Activated gamma-delta T cell treated with anti-CD3 and anti-CD28 coated beads, Interleukin-2, amount 50 U/mL, for 16 hours (primary cell): ENCODE data around the gene MSI2.
"Not testable (repeated sequence)": the region's sequence is repeated elsewhere in the genome, so short reads cannot be mapped to it uniquely, and the experiment has no call there.

Source experiments
- DNase-seq: peaks from one replicate; pipeline ENCODE4 v3.0.0-alpha.2; 2020; ENCODE audit warnings: low read depth

Gene MSI2

DNA sequence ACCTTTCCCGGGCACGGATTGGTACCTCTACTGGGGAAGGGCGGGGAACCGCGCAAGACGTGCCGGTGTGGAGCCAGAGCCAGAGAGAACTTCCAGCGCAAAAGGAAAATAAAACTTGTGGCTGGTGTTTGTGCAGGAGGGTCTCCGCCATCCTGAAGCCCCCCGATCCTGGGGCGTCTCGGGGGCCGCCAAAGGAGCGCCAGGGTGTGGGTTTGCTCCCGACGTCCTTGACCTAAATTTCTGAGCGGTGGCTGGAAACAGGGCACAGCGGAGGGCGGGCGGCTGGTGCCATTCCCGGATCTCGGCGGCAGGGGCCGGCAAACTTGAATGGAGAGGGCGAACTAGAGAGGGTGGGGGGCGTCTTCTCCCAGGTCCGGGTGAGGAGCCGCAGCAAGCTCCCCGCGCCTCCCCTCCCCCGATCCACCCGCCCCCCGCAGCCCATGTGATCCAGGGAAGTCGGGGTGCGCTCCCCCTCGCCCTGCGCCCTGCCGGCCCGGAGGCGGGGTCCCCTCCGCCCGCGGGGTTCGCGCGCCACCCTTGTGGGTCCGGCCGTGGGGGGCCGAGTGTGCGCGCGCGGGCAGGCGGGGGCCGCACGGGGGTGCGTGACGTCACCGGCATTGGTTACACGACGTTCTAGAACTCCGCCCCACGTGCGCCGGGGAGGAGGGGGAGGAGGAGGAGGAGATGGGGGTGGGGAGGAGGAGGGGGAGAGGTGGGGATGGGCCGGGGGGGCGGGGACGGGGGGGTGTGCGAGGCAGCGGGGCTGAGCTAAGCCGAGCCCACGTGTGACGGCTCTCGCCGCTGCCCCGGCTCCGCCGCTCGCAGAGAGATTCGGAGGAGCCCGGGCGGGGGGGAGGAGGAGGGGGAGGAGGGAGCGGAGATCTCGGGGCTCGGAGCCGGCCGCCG is at the start of gene MSI2:
TSS of gene MSI2 (plus strand) at position 748 of the 906 bp plus-strand sequence. CDS start 220 bp downstream, outside the sequence.
- DNase-seq = peak; percentile 86

- no peak for DNase-seq
These were observed 49.4 kb upstream of the MSI2 start for GRCh38 chr17:57206928-57207327.

GRCh38 chr17:57207396-57207795 is 48.9 kb upstream of the MSI2 start:
- DNase-seq = no peak

DNA sequence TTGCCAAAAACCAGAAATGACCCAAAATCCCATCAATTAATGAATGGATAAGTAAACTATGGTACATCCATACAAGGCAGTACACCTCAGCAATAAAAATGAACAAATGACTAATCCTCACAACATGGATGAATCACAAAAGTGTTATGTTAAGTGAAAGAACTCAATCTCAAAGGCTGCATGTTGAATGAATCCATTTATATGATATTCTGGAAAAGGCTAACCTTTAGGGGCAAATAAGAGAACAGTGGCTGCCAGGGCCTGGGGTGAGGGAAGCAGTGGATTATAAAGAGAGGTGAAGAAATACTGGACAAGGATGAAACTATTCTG is 46.1 kb upstream of the MSI2 start:
- DNase-seq = no peak

- DNase-seq = no peak
These were observed 45.3 kb upstream of the MSI2 start for GRCh38 chr17:57210972-57211411.

GRCh38 chr17:57211543-57211942 is 44.8 kb upstream of the MSI2 start:
- DNase-seq = no peak

GRCh38 chr17:57213180-57213825 is 43.0 kb upstream of the MSI2 start:
- DNase-seq = no peak

DNA sequence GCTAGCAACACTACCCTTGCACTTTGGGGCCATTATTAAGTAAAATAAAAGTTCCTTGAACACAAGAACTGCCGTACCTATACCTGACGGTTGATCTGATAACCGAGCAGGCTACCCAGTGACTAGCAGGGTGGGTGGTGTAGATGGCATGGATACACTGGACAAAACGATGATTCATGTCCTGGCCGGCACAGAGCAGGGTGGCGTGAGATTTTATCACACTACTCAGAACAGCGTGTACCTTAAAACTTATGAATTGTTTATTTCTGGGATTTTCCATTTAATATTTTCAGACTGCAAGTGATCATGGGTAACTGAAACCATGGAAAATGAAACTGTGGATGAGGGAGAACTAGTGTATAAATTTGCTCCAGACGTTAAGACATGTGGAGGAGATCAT is 41.0 kb upstream of the MSI2 start:
- no peak for DNase-seq

GRCh38 chr17:57221366-57222350 is 34.7 kb upstream of the MSI2 start:
- DNase-seq = no peak

- not testable (repeated sequence) for DNase-seq
These were observed 33.9 kb upstream of the MSI2 start for GRCh38 chr17:57222422-57222821.

GRCh38 chr17:57225127-57225526 is 31.2 kb upstream of the MSI2 start:
- no peak for DNase-seq

- no peak for DNase-seq
These were observed 29.5 kb upstream of the MSI2 start for GRCh38 chr17:57226793-57227192.

DNA sequence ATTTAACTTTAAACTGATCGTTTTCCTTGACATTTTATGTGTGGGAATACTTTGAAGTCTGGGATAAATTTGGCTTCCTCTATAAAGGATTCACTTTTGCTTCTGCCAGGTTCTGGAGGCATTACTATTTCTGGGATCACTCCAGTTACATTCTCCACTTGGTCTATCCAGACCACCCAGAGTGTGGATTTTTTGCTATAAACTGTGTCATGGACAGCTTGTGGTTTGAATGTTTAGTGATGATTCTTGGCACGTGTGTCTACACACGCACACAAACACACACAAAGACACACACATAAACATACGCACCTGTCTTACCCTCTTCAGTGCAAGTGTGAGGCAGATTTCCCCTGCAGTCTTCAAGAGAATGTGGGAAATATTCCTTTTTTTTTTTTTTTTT is 27.4 kb upstream of the MSI2 start:
- no peak for DNase-seq

- DNase-seq = no peak
These were observed 22.1 kb upstream of the MSI2 start for GRCh38 chr17:57234061-57234738.

GRCh38 chr17:57234739-57235092 is 21.6 kb upstream of the MSI2 start:
- no peak for DNase-seq

- no peak for DNase-seq
These were observed 21.2 kb upstream of the MSI2 start for GRCh38 chr17:57235124-57235523.

- DNase-seq = no peak
These were observed 19.5 kb upstream of the MSI2 start for GRCh38 chr17:57236686-57237299.

DNA sequence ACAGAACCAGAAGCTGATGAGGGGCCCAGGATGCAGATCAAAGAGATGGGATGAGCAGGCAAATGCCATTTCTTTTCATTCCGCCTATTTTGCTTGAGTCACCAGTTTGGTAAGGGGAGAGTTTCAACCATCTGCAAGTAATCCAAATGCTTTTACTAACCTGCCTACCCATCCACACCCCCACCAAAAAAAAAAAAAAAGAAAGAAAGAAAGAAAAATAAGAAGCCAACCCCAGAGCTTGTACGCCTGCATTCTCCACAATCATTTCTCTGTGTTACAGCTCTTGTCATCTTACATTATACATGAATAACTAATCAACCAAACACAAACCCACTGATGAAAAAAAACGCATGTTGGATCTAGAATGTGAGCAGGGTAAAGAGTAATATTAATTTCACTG is 15.7 kb upstream of the MSI2 start:
- DNase-seq = no peak

DNA sequence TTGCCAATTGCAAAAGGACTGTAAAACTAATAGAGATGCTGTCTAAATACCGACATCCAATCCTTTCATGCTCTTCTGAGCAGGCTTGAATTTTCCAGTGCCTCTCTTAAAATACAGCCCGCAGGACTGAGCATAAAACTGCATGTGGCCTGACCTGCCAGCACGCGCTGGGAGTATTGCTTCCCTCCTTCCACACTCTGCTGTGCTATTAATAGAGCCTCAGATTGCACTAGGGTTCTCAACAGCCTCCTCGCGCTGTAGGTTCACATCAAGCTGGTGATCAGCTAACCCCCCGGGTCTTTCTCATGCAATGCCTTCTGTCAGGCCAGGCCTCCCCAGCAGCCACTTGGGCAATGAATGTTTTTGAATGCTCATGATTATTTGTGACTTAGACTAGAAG is 14.2 kb upstream of the MSI2 start:
- DNase-seq = no peak

GRCh38 chr17:57243171-57243622 is 13.1 kb upstream of the MSI2 start:
- peak; percentile 65 for DNase-seq

DNA sequence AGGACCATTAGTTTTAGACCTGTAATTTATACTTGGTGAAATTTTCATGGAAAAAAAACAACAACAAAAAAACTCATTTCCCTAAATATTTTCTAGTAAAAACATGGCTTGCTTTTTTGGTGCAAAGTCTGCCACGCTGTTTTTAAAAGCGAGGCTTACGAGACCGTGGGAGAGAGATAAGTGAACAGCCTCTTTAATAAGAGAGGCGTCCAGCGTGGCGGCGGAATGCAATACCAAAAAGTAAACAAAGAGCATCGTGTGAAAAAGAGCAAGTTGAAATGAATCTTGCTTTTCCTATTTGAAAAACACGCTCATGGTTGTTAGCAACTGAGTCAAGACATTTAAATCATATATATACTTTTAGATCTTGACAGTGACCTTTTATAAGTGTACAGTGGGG is 10.5 kb upstream of the MSI2 start:
- DNase-seq = no peak
